Activated CD4-positive, alpha-beta memory T cell treated with anti-CD3 and anti-CD28 coated beads for 36 hours (primary cell): ENCODE measurements around the gene HSPA12B. TPM values are rescaled to one million over a fixed set of nuclear protein-coding genes. Genes with fewer than 3 reads are reported as not detected.

Experiments
- CTCF ChIA-PET: fragments of 350-600 bp; sonication (Branson Sonifier 250); formaldehyde crosslinking; loops from one replicate; lab custom pipeline; 2021; ENCODE audit warnings: antibody characterized with exemption, inconsistent platforms; lab: Charles Lee
- POLR2A ChIA-PET: fragments of 350-600 bp; sonication (Branson Sonifier 250); formaldehyde crosslinking; loops from one replicate; lab custom pipeline; 2021; ENCODE audit warnings: antibody characterized with exemption; lab: Charles Lee
- DNase-seq: peaks from one replicate; pipeline ENCODE4 v3.0.0-alpha.2; 2020
- H3K27ac Mint-ChIP-seq: one replicate; pipeline ENCODE4 v1.8.0; 2021; ENCODE audit warnings: mixed read lengths
- H3K27me3 Mint-ChIP-seq: one replicate; pipeline ENCODE4 v1.8.0; 2021; ENCODE audit warnings: mixed read lengths
- H3K36me3 Mint-ChIP-seq: one replicate; pipeline ENCODE4 v1.8.0; 2021; ENCODE audit warnings: mixed read lengths
- H3K4me1 Mint-ChIP-seq: one replicate; pipeline ENCODE4 v1.8.0; 2021; ENCODE audit warnings: low read depth, mixed read lengths
- H3K4me3 Mint-ChIP-seq: one replicate; pipeline ENCODE4 v1.8.0; 2021; ENCODE audit warnings: mild to moderate bottlenecking, mixed read lengths
- H3K9me3 Mint-ChIP-seq: one replicate; pipeline ENCODE4 v1.8.0; 2021; ENCODE audit warnings: mixed read lengths
- intact Hi-C: fragments of 100-400 bp; cut with micrococcal nuclease; formaldehyde crosslinking; loops from one replicate; pipeline ENCODE4 v1.15.1; 2023
- total RNA-seq, 2 experiments: library from RNA; stranded (reverse); gene quantifications; one replicate each; pipeline ENCODE4 v1.2.3, GENCODE V29; 2021

HSPA12B gene
- total RNA-seq, 2 experiments from 2014 or later = not detected

DNA sequence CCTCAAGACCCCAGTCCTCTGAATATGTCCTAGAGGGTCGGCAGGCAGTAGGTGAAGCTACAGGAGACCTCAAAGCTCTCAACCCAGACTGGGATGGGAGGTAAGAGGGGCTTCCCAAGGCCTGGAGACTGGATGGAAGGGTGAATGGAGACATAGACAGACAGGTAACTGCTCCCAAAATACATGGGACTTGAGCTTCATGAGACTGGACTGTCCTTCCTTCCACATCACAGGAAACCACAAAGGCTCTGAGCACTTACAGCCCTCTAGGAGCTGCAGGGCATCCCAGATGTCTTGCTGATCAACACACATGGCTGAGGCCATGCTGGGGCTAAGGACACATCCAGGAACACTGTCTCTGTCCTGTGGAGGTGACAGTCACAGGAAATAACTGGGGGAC lies 11.6 kb downstream of the HSPA12B start:
- Mint-ChIP-seq H3K9me3 (no peaks in the 10 kb centered on the region), H3K36me3 (no peaks in the 10 kb centered on the region), H3K4me3 (no peak overlapping the region), H3K4me1 (peaks cover 7% of the 10 kb centered on the region), H3K27ac (no peak overlapping the region), H3K27me3 (peaks cover 2% of the 10 kb centered on the region)
- POLR2A ChIA-PET = no interaction called here
- DNase-seq = no peak
- CTCF ChIA-PET = interaction anchor here (0.5 to 2.7 kb wide), 3 partner anchors 34 to 70 kb away, joined by 4 to 12 read pairs (median 5); no protein-coding TSS in a partner anchor
- intact Hi-C loops = no loop called here

DNA sequence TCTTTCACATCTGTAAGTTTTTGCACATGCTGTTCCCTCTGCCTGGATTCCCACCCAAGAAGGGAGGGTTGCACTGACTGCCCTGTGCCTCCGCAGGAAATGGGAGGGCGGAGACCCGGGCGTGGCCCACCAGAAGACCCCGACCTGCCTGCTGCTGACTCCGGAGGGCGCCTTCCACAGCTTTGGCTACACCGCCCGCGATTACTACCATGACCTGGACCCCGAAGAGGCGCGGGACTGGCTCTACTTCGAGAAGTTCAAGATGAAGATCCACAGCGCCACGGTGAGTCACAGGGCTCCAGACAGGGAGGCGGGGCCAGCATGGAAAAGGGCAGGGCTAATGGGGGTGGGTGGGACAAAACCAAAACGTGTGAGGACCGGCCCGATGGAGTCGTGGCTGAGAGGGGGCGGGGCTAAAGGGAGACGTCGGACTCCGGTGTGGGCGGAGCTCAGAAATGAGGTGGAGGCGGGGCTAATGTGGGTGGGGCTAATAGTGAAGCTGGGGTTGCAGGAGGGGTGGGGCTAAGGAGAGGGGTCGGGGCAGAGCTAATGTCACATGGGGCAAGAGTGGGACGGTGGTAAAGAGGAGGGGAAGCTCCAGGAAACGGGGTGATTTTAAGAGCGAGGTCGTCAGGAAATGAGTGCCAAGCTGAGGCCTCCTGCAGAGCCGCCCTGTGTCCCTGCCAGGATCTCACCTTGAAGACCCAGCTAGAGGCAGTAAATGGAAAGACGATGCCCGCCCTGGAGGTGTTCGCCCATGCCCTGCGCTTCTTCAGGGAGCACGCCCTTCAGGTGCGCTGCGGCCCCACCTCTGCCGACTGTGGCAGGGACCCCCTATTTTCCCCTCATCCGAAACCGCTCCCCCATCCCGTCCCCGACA lies 12.6 kb downstream of the HSPA12B start:
- Mint-ChIP-seq H3K4me1 (peaks cover 7% of the 10 kb centered on the region), H3K4me3 (peak overlapping the region; percentile 46)

GRCh38 chr20:3745686-3746173 lies 13.2 kb downstream of the HSPA12B start:
- Mint-ChIP-seq H3K36me3 (no peaks in the 10 kb centered on the region), H3K9me3 (no peaks in the 10 kb centered on the region), H3K4me3 (no peak overlapping the region), H3K27me3 (peaks cover 2% of the 10 kb centered on the region), H3K27ac (no peak overlapping the region), H3K4me1 (peaks cover 7% of the 10 kb centered on the region)
- intact Hi-C loops = no loop called here
- DNase-seq = no peak
- POLR2A ChIA-PET = no interaction called here
- CTCF ChIA-PET = interaction anchor here (0.9 to 2.2 kb wide), 5 partner anchors 9 to 183 kb away, joined by 3 to 7 read pairs (median 4); partner anchors contain the start of genes ADISSP and AP5S1

More for the DNA sequence above, 12.6 kb downstream of the HSPA12B start:
- DNase-seq = peak; percentile 85
- intact Hi-C loops = no loop called here
- Mint-ChIP-seq H3K36me3 (no peaks in the 10 kb centered on the region), H3K9me3 (no peaks in the 10 kb centered on the region), H3K27ac (no peak overlapping the region), H3K27me3 (peaks cover 2% of the 10 kb centered on the region)
- ChIA-PET CTCF (interaction anchor here (0.5 to 2.7 kb wide), 8 partner anchors 10 to 182 kb away, joined by 3 to 12 read pairs (median 4); partner anchors contain the start of genes ADISSP and AP5S1), POLR2A (no interaction called here)

DNA sequence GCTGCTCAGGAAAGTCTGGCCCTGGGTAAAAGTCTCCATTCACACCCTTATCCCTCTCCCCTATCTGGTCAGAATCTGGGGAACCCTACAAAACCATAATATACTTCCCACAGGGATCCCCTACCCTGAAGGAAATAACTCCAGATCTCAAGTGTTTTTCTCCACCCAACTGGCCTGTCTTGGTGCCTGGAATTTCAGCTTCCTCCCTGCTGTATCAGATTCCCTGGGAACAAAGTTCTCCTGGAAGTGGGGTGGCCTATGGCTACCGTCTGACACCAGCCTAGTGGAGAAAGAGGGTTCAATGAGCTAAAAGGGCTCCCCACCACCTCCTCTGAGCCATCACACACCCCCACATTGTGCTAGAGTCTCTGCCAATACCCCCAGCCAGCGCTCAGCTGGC lies 15.0 kb downstream of the HSPA12B start:
- H3K4me1 Mint-ChIP-seq = peaks cover 12% of the 10 kb centered on the region
- DNase-seq = no peak
- H3K27me3 Mint-ChIP-seq = peaks cover 2% of the 10 kb centered on the region
- no peak overlapping the region for H3K27ac Mint-ChIP-seq
- H3K4me3 Mint-ChIP-seq = no peak overlapping the region
- CTCF ChIA-PET = interaction anchor here (1.0 to 2.6 kb wide), 4 partner anchors 19 to 70 kb away, joined by 3 to 23 read pairs (median 6); no protein-coding TSS in a partner anchor
- POLR2A ChIA-PET = no interaction called here
- peaks cover 2% of the 10 kb centered on the region for H3K36me3 Mint-ChIP-seq
- H3K9me3 Mint-ChIP-seq = no peaks in the 10 kb centered on the region
- intact Hi-C loops = no loop called here

DNA sequence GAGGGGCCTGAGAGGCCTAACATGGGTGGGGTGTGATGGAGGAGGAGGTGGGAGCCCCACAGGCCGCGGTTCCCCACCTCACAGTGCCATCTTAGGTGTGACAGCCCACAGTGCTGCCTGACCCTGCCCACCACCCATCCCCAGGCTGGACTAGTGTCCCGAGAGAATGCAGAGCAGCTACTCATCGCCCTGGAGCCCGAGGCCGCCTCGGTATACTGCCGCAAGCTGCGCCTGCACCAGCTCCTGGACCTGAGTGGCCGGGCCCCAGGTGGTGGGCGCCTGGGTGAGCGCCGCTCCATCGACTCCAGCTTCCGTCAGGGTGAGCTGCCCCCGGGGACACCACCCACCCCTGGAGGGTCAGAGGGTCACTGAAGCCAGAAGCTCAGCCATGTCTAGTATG lies 15.6 kb downstream of the HSPA12B start:
- no peak overlapping the region for H3K4me3 Mint-ChIP-seq
- H3K27me3 Mint-ChIP-seq = peaks cover 2% of the 10 kb centered on the region
- ChIA-PET CTCF (interaction anchor here (1.1 to 2.6 kb wide), 4 partner anchors 18 to 337 kb away, joined by 3 to 23 read pairs (median 6); no protein-coding TSS in a partner anchor), POLR2A (interaction anchor here (0.6 kb wide), 1 partner anchor 54 kb away, joined by 3 read pairs; no protein-coding TSS in a partner anchor)
- H3K4me1 Mint-ChIP-seq = peaks cover 12% of the 10 kb centered on the region
- DNase-seq = no peak
- intact Hi-C loops = no loop called here
- no peaks in the 10 kb centered on the region for H3K9me3 Mint-ChIP-seq
- H3K36me3 Mint-ChIP-seq = peaks cover 2% of the 10 kb centered on the region
- no peak overlapping the region for H3K27ac Mint-ChIP-seq

- intact Hi-C loops = no loop called here
- H3K36me3 Mint-ChIP-seq = peaks cover 2% of the 10 kb centered on the region
- no peak for DNase-seq
- H3K4me3 Mint-ChIP-seq = no peak overlapping the region
- POLR2A ChIA-PET = no interaction called here
- CTCF ChIA-PET = interaction anchor here (0.6 to 2.6 kb wide), 17 partner anchors 9 to 336 kb away, joined by 3 to 23 read pairs (median 4); partner anchors contain the start of genes ADISSP, AP5S1 and HSPA12B
- H3K9me3 Mint-ChIP-seq = no peaks in the 10 kb centered on the region
- no peak overlapping the region for H3K27ac Mint-ChIP-seq
- H3K27me3 Mint-ChIP-seq = peaks cover 2% of the 10 kb centered on the region
- H3K4me1 Mint-ChIP-seq = peaks cover 12% of the 10 kb centered on the region
Observed at GRCh38 chr20:3749087-3749688, 16.7 kb downstream of the HSPA12B start.

DNA sequence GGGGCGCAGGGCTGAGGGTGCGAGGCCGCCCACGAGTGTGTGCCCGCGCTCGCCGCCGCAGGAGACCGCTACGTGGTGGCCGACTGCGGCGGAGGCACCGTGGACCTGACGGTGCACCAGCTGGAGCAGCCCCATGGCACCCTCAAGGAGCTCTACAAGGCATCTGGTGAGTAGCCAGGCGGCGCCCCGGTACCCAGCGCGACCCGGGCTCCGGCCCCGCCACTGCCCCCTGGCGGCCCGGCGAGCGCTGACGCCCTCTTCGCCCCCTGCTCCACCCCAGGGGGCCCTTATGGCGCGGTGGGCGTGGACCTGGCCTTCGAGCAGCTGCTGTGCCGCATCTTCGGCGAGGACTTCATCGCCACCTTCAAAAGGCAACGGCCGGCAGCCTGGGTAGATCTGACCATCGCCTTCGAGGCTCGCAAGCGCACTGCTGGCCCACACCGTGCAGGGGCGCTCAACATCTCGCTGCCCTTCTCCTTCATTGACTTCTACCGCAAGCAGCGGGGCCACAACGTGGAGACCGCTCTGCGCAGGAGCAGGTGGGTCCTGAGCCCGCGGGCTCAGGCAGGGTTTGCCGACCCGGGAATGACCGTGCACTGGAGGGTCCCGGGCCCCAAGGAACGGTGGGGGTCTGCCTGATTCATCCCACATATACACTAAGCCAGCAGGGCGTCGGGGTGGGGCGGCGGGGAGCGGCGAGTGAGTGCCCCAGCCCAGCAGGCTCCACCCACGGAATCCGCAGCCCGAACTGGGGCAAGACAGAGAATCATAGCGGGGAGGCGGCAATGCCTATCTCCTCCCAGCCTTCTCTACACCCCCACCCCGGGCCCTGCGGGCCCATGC lies 17.4 kb downstream of the HSPA12B start:
- POLR2A ChIA-PET = no interaction called here
- CTCF ChIA-PET = interaction anchor here (0.6 to 4.7 kb wide), 19 partner anchors 8 to 105 kb away, joined by 3 to 26 read pairs (median 4); partner anchors contain the start of genes ADISSP, AP5S1 and HSPA12B
- Mint-ChIP-seq H3K27ac (no peak overlapping the region), H3K4me1 (peaks cover 8% of the 10 kb centered on the region), H3K4me3 (no peak overlapping the region), H3K27me3 (peaks cover 2% of the 10 kb centered on the region), H3K36me3 (peaks cover 4% of the 10 kb centered on the region), H3K9me3 (no peaks in the 10 kb centered on the region)
- intact Hi-C loops = no loop called here
- peak; percentile 57 for DNase-seq

DNA sequence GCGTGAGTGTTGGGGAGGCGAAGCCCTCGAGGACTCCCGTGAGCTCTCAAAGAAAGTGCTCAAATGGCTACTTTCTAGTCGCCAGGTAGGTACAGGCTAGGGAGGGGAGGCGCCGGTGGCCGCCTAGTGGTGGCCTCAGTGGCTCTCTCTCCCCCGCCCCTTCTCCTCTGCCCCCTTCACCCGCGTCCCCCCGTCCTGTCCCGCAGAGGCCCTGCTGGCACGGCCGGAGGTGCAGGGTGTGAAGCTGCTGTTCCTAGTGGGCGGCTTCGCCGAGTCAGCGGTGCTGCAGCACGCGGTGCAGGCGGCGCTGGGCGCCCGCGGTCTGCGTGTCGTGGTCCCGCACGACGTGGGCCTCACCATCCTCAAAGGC lies 18.8 kb downstream of the HSPA12B start:
- ChIA-PET CTCF (interaction anchor here (1.0 to 4.7 kb wide), 10 partner anchors 9 to 334 kb away, joined by 3 to 26 read pairs (median 6); partner anchors contain the start of gene ADISSP), POLR2A (no interaction called here)
- intact Hi-C loops = no loop called here
- Mint-ChIP-seq H3K36me3 (peaks cover 4% of the 10 kb centered on the region), H3K9me3 (no peaks in the 10 kb centered on the region), H3K4me1 (peaks cover 6% of the 10 kb centered on the region), H3K4me3 (no peak overlapping the region), H3K27ac (no peak overlapping the region), H3K27me3 (no peaks in the 10 kb centered on the region)
- no peak for DNase-seq

- Mint-ChIP-seq H3K9me3 (no peaks in the 10 kb centered on the region), H3K4me3 (peak overlapping the region; percentile 31), H3K36me3 (peaks cover 6% of the 10 kb centered on the region), H3K4me1 (peaks cover 6% of the 10 kb centered on the region), H3K27ac (no peak overlapping the region), H3K27me3 (no peaks in the 10 kb centered on the region)
- ChIA-PET POLR2A (no interaction called here), CTCF (interaction anchor here (0.7 to 4.7 kb wide), 14 partner anchors 9 to 333 kb away, joined by 3 to 26 read pairs (median 6); partner anchors contain the start of genes ADISSP and CENPB)
- DNase-seq = peak; percentile 72
- intact Hi-C loops = no loop called here
Observed at GRCh38 chr20:3751675-3752385, 19.3 kb downstream of the HSPA12B start.

- Mint-ChIP-seq H3K4me3 (peak overlapping the region; percentile 31), H3K27me3 (no peaks in the 10 kb centered on the region), H3K4me1 (peaks cover 6% of the 10 kb centered on the region), H3K27ac (no peak overlapping the region), H3K36me3 (peaks cover 7% of the 10 kb centered on the region), H3K9me3 (no peaks in the 10 kb centered on the region)
- no peak for DNase-seq
- CTCF ChIA-PET = interaction anchor here (0.7 to 4.7 kb wide), 14 partner anchors 11 to 333 kb away, joined by 3 to 26 read pairs (median 6); partner anchors contain the start of genes ADISSP, AP5S1 and CENPB
- intact Hi-C loops = no loop called here
- POLR2A ChIA-PET = no interaction called here
Observed at GRCh38 chr20:3752386-3752759, 19.9 kb downstream of the HSPA12B start.
